Neural cell (in vitro differentiated cells): Measurements from ENCODE around the gene MED13L.

Source experiments
- EP300 ChIP-seq: fragments of 450-650 bp; conservative IDR thresholded peaks from 2 replicates; pipeline ENCODE4 v1.6.1; 2014; ENCODE audit warnings: antibody characterized with exemption, mild to moderate bottlenecking, moderate library complexity; ENCODE audit not compliant: poor library complexity, severe bottlenecking
- EZH2 ChIP-seq: fragments of 200-600, 300-800 bp; shearing (Covaris generic), sonication (generic); IDR thresholded peaks from 2 replicates; pipeline ENCODE4 v1.6.1; 2014; ENCODE audit warnings: antibody characterized with exemption, low read length, borderline replicate concordance, mild to moderate bottlenecking; ENCODE audit not compliant: insufficient read depth, poor library complexity, severe bottlenecking
- MXI1 ChIP-seq: fragments of 450-650 bp; conservative IDR thresholded peaks from 2 replicates; pipeline ENCODE4 v1.6.1; 2014; ENCODE audit warnings: antibody characterized with exemption, mild to moderate bottlenecking; ENCODE audit not compliant: poor library complexity, severe bottlenecking
- POLR2AphosphoS5 ChIP-seq: IDR thresholded peaks from 2 replicates; pipeline ENCODE4 v1.6.1; 2012
- SMC3 ChIP-seq: fragments of 450-650 bp; conservative IDR thresholded peaks from 2 replicates; pipeline ENCODE4 v1.6.1; 2014; ENCODE audit warnings: antibody characterized with exemption, mild to moderate bottlenecking, moderate library complexity; ENCODE audit not compliant: poor library complexity
- TAF1 ChIP-seq: IDR thresholded peaks from 2 replicates; pipeline ENCODE4 v1.6.1; 2012; ENCODE audit warnings: low read depth
- TF ChIP-seq, protein P1 (sequence below): fragments of 450-650 bp; IDR thresholded peaks from 2 replicates; pipeline ENCODE4 v1.5.1; 2014; ENCODE audit warnings: antibody characterized with exemption, mild to moderate bottlenecking, moderate library complexity; ENCODE audit not compliant: poor library complexity, severe bottlenecking
- TF ChIP-seq, protein P2 (sequence below): IDR thresholded peaks from 2 replicates; pipeline ENCODE4 v1.6.1; 2012; ENCODE audit warnings: borderline replicate concordance

DNA sequence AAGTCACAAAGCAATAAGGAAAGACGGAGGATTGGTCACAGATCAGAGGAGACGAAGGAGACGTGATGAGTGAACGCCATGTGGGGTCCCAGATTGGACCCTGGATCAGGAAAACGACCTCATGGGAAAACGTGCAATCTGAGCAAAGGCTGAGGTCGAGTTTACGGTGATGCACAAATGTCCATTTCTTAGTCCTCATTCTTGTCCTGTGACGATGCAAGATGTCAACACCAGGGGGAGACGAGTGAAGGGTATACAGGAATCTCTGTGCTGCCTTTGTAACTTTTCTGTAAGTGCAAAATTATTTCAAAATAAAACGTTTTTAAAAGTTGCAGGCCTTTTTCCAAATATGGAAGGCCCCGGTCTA is 329.8 kb downstream of the MED13L start:
- TF ChIP-seq, protein P1, sequence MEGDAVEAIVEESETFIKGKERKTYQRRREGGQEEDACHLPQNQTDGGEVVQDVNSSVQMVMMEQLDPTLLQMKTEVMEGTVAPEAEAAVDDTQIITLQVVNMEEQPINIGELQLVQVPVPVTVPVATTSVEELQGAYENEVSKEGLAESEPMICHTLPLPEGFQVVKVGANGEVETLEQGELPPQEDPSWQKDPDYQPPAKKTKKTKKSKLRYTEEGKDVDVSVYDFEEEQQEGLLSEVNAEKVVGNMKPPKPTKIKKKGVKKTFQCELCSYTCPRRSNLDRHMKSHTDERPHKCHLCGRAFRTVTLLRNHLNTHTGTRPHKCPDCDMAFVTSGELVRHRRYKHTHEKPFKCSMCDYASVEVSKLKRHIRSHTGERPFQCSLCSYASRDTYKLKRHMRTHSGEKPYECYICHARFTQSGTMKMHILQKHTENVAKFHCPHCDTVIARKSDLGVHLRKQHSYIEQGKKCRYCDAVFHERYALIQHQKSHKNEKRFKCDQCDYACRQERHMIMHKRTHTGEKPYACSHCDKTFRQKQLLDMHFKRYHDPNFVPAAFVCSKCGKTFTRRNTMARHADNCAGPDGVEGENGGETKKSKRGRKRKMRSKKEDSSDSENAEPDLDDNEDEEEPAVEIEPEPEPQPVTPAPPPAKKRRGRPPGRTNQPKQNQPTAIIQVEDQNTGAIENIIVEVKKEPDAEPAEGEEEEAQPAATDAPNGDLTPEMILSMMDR = no peak
- TF ChIP-seq EZH2 (no peak), TAF1 (no peak), POLR2AphosphoS5 (no peak), SMC3 (no peak), EP300 (no peak), MXI1 (no peak)
- TF ChIP-seq, protein P2, sequence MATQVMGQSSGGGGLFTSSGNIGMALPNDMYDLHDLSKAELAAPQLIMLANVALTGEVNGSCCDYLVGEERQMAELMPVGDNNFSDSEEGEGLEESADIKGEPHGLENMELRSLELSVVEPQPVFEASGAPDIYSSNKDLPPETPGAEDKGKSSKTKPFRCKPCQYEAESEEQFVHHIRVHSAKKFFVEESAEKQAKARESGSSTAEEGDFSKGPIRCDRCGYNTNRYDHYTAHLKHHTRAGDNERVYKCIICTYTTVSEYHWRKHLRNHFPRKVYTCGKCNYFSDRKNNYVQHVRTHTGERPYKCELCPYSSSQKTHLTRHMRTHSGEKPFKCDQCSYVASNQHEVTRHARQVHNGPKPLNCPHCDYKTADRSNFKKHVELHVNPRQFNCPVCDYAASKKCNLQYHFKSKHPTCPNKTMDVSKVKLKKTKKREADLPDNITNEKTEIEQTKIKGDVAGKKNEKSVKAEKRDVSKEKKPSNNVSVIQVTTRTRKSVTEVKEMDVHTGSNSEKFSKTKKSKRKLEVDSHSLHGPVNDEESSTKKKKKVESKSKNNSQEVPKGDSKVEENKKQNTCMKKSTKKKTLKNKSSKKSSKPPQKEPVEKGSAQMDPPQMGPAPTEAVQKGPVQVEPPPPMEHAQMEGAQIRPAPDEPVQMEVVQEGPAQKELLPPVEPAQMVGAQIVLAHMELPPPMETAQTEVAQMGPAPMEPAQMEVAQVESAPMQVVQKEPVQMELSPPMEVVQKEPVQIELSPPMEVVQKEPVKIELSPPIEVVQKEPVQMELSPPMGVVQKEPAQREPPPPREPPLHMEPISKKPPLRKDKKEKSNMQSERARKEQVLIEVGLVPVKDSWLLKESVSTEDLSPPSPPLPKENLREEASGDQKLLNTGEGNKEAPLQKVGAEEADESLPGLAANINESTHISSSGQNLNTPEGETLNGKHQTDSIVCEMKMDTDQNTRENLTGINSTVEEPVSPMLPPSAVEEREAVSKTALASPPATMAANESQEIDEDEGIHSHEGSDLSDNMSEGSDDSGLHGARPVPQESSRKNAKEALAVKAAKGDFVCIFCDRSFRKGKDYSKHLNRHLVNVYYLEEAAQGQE = no peak
